ENCODE data around the gene DIP2C.

GRCh38 chr10:475709-476454, 213.6 kb downstream of the DIP2C start:
- TF ChIP-seq, protein P1, sequence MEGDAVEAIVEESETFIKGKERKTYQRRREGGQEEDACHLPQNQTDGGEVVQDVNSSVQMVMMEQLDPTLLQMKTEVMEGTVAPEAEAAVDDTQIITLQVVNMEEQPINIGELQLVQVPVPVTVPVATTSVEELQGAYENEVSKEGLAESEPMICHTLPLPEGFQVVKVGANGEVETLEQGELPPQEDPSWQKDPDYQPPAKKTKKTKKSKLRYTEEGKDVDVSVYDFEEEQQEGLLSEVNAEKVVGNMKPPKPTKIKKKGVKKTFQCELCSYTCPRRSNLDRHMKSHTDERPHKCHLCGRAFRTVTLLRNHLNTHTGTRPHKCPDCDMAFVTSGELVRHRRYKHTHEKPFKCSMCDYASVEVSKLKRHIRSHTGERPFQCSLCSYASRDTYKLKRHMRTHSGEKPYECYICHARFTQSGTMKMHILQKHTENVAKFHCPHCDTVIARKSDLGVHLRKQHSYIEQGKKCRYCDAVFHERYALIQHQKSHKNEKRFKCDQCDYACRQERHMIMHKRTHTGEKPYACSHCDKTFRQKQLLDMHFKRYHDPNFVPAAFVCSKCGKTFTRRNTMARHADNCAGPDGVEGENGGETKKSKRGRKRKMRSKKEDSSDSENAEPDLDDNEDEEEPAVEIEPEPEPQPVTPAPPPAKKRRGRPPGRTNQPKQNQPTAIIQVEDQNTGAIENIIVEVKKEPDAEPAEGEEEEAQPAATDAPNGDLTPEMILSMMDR (IDR thresholded peaks at IDR 0.05), result no peak
- no peak for TF ChIP-seq POLR2A (IDR thresholded peaks at IDR 0.05)
